Neural progenitor cell (in vitro differentiated cells): Measurements from ENCODE around the gene PDE6B.
"Not testable (repeated sequence)": the region's sequence is repeated elsewhere in the genome, so short reads cannot be mapped to it uniquely, and the experiment has no call there.

ENCODE experiments used
- CTCF ChIP-seq: fragments of 200-600 bp; sonication (generic); IDR thresholded peaks from 2 replicates; pipeline ENCODE4 v1.5.1; 2017; ENCODE audit warnings: antibody characterized with exemption, mild to moderate bottlenecking
- EZH2 ChIP-seq: fragments of 200-600 bp; sonication (generic); IDR thresholded peaks from 2 replicates; pipeline ENCODE4 v1.6.1; 2017; ENCODE audit warnings: antibody characterized with exemption, mild to moderate bottlenecking, moderate library complexity
- EZH2phosphoT487 ChIP-seq: fragments of 200-600 bp; sonication (generic); IDR thresholded peaks from 2 replicates; pipeline ENCODE4 v1.6.1; 2017; ENCODE audit warnings: antibody characterized with exemption

GRCh38 chr4:635066-635835 is 9.9 kb downstream of the PDE6B start:
- TF ChIP-seq CTCF, EZH2phosphoT487, EZH2: not testable (repeated sequence)
